LoVo (cell line): ENCODE data around the gene PRKN.

Experiments used
- DNase-seq: peaks from one replicate; pipeline ENCODE4 v3.0.0-alpha.2; 2016; ENCODE audit warnings: low spot score

Gene PRKN

GRCh38 chr6:162301128-162301527, 426.4 kb downstream of the PRKN start:
- no peak for DNase-seq

DNA sequence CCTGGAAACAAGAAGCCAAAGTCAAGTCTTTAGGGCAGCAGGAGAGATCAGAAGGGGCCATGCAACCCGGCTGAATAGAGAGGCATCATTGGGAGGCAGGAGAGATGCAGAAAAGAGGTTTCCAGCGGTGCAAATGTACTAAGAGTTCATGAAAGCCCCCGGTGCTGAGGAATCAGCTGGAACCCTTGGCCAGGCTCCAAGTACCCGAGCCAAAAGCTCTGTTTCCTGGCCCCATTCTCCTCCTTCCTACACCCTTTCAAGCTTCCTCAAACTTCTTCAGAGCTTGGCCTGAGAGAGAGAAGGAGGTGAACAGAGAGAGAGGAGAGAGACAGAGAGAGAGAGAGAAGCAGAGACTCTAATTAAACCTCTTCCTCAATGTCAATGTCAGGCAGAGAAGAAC, 433.5 kb downstream of the PRKN start:
- no peak for DNase-seq

GRCh38 chr6:162292915-162293314, 434.7 kb downstream of the PRKN start:
- DNase-seq = no peak

DNA sequence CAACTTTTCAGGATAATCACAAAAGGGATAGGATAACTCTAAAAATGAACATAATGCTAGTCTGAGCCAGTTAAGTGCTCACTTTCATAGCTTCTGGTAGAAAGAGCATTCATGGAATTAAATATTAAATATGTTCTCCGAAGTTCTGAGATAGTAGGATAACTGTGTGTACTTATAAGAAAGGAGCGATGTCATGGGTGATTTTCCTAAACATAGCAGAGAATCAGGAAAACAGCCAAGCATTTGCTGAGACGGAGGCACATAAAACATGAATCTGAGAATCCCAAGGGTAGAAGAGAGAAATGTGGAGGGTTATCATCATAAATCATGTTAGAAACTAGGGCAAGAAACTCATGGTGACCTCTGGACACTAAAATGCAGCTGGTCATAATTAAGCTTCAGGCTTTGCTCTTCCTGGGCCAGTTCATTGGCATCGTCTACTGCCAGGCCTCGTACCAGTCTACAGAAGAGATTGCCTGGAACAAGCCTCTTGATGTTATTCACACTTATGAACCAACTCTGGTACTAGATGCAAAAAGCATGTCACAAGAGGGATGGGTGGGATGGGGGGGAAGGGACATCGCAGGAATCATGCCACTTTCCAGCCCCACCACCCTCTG, 436.6 kb downstream of the PRKN start:
- no peak for DNase-seq

- no peak for DNase-seq
Observed at GRCh38 chr6:162289972-162290371, 437.6 kb downstream of the PRKN start.

- no peak for DNase-seq
Observed at GRCh38 chr6:162273986-162274385, 453.6 kb downstream of the PRKN start.

- no peak for DNase-seq
Observed at GRCh38 chr6:162271922-162272321, 455.6 kb downstream of the PRKN start.

GRCh38 chr6:162270966-162271365, 456.6 kb downstream of the PRKN start:
- no peak for DNase-seq

GRCh38 chr6:162267641-162268040, 459.9 kb downstream of the PRKN start:
- DNase-seq = no peak

- DNase-seq = no peak
Observed at GRCh38 chr6:162267126-162267525, 460.4 kb downstream of the PRKN start.

- no peak for DNase-seq
Observed at GRCh38 chr6:162264581-162264980, 463.0 kb downstream of the PRKN start.

GRCh38 chr6:162262466-162263196, 464.9 kb downstream of the PRKN start:
- DNase-seq = no peak

DNA sequence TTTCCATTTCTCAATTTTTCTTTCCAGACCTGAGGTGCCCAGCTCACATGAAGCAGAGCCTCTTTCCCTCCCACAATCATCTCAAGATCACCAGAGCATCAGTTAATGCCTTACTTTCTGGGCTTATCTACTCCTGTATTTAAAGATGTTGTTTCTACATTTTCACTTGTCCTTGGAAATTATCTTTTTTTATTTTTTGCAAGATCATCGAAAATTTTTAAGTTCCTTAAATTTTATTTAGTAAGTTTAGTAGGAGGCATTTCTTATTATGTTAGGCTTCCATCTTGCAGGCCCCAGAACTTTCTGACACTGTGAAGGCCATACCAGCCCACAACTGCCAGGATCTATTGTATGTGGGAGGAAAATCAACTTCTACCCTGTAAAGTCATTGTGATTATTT, 466.0 kb downstream of the PRKN start:
- DNase-seq = no peak

GRCh38 chr6:162260027-162260426, 467.5 kb downstream of the PRKN start:
- no peak for DNase-seq

GRCh38 chr6:162258647-162259046, 468.9 kb downstream of the PRKN start:
- DNase-seq = no peak

DNA sequence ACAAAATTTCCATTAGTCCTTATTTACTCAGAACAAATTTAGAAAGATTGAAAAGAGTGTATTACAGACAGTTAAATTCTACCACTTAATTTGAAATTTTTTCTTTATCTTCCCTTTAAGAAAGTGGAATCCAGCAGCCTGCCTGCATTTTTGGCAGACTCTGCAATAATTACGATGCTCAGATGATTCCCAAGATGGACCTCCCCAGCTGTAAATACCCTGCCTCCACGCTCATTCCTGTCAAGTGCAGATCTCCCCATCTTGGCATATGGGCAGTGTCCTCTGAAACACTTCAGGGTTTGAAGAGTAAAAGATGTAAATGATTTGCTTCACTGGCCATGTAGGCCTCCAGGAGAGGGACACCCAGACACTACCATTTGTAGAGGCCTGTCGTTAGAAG, 471.2 kb downstream of the PRKN start:
- DNase-seq = no peak

DNA sequence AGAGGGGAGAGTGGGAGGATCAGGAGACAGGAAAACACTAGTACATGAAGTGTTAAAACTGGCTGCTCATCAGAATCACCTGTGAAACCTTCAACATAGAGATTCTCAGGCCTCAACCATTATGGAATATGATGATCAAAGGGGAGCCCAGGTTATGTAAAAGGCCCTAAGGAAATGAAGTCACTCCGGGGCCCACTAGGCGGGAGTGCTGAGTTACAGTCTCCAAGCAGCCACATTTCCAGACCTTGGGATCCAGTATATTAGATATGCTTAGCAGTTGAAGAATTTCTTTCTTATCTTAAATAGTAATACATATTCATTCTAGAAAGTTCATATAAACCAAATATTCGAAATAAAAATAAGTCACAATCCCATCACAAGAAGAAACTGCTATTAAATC, 476.3 kb downstream of the PRKN start:
- no peak for DNase-seq

DNA sequence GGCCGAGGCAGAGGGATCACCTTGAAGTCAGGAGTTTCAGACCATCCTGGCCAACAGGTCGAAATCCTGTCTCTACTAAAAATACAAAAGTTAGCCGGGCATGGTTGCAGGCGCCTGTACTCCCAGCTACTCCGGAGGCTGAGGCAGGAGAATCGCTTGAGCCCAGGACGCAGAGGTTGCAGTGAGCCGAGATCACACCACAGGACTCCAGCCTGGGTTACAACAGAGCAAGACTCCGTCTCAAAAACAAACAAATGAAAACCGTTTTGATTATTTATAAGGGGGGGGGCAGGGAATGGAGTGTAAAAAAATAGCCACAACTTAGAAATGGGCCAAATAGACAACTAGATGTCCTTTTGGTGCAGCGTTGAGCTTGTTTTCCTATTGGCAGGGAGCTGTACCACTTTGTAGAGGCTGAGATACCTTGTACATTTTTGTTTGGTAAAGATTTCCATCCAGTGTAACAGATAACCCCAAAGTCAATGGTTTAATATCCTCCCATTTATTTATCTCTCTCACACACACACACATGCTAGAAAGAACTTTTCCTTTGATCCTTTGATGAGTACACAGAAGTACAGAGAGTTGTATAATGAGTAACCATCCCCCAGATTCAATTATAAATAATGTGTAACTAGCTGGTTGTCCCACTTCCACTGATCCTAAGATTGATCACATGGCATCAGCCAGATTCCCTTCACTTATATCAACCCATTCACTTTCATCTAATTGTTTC, 477.5 kb downstream of the PRKN start:
- no peak for DNase-seq

DNA sequence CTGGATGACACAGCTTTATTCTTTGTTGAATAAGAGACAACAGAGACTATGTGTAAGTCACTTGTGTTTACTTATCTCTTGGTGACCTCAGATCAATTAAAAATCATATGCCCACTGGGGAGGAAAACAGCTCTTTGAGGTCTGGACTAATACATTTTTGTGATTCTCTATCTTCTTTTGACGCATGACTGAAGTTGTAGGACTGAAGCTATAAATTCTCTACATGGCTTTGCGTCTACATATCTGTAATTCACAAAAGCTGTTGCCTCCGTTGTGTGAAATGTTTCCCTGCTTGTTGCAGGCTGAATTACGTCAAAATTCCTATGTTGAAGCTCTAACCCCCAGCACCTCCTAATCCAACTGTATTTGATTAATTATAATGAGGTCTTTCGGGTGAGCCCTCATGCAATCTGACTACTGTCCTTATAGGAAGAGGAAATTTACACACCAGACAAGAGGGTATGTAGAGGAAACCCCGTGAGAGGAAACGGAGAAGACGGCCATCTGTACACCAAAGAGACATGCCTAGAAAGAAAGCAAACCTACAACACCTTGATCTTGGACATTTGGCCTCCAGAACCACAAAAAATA, 481.6 kb downstream of the PRKN start:
- DNase-seq = no peak

GRCh38 chr6:162244031-162244430, 483.5 kb downstream of the PRKN start:
- no peak for DNase-seq

GRCh38 chr6:162242915-162243314, 484.7 kb downstream of the PRKN start:
- no peak for DNase-seq

DNA sequence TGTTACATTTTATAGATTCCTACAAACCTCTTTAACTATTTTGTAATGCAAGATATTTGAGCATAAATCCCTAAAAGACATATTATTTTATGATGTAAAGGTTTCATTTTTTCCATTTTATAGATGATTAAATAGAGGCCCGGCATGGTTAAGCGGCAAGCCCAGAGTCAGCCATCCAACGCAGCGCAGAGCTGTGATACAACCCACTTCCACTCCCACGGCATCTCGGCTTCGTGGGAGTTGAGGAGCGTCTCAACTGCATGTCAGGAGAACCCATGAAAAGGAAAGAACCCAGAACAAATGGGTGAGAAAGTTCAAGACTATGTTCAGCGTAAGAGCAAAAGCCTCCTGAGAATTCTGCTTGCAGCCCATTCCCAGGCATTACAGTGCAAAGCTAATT, 488.2 kb downstream of the PRKN start:
- DNase-seq = no peak

- DNase-seq = no peak
Observed at GRCh38 chr6:162238675-162239074, 488.9 kb downstream of the PRKN start.
